HEK293 (cell line): Measurements from ENCODE around the gene KCNF1.
A peak's percentile ranks its signal among the peaks of the same experiment; 100 is the strongest.

Source experiments
- CTCF ChIA-PET: fragments of 350-600 bp; formaldehyde crosslinking; extraction: SDS; loops from one replicate; lab custom pipeline; 2021; ENCODE audit warnings: antibody characterized with exemption; lab: Yijun Ruan, JAX
- POLR2A ChIA-PET: fragments of 300-600 bp; formaldehyde crosslinking; extraction: SDS; loops from one replicate; lab custom pipeline; 2020; ENCODE audit warnings: antibody characterized with exemption, inconsistent platforms; lab: Yijun Ruan, JAX
- H3K27ac ChIP-seq: fragments of 200-500 bp; sonication (Bioruptor generic); 2 replicates; pipeline ENCODE4 v1.5.1; 2014; ENCODE audit warnings: low read depth, low read length, control low read depth, inconsistent platforms; ENCODE audit errors: extremely low read depth
- H3K36me3 ChIP-seq, 2 experiments: fragments of 200-500 bp in 1 of 2; sonication (Bioruptor generic) in 1 of 2; 1 replicate in 1 of 2; 2 replicates in 1 of 2; pipeline ENCODE4 v1.5.1; 2014 to 2017; ENCODE audit warnings: inconsistent platforms in 2 of 2, low read length in 2 of 2; ENCODE audit not compliant: control insufficient read depth in 2 of 2, insufficient read depth in 1 of 2
- H3K4me1 ChIP-seq: fragments of 200-500 bp; sonication (Bioruptor generic); 2 replicates; pipeline ENCODE4 v1.5.1; 2014; ENCODE audit warnings: mild to moderate bottlenecking, low read length, inconsistent platforms; ENCODE audit not compliant: control insufficient read depth, insufficient read depth
- H3K4me3 ChIP-seq: 2 replicates; pipeline ENCODE4 v1.5.1; 2011; ENCODE audit warnings: low read depth, mild to moderate bottlenecking, control low read depth, low read length, moderate library complexity
- H3K9me3 ChIP-seq: fragments of 200-500 bp; sonication (Bioruptor generic); 2 replicates; pipeline ENCODE4 v1.5.1; 2014; ENCODE audit warnings: low read depth, low read length, inconsistent platforms; ENCODE audit not compliant: control insufficient read depth, insufficient read depth
- KLF1 ChIP-seq: fragments of 450-650 bp; formaldehyde crosslinking; IDR thresholded peaks from 2 replicates; pipeline ENCODE4 v1.5.1; 2016; ENCODE audit warnings: missing biosample characterization, missing genetic modification characterization
- WT1 ChIP-seq: fragments of 450-650 bp; formaldehyde crosslinking; IDR thresholded peaks from 2 replicates; pipeline ENCODE4 v1.5.1; 2016; ENCODE audit warnings: missing biosample characterization, missing genetic modification characterization
- ZBTB21 ChIP-seq: fragments of 450-650 bp; formaldehyde crosslinking; IDR thresholded peaks from 2 replicates; pipeline ENCODE4 v1.5.1; 2017; ENCODE audit warnings: missing biosample characterization, missing genetic modification characterization
- ZBTB6 ChIP-seq: fragments of 450-650 bp; formaldehyde crosslinking; IDR thresholded peaks from 2 replicates; pipeline ENCODE4 v1.5.1; 2017; ENCODE audit warnings: missing biosample characterization, missing genetic modification characterization
- ZNF248 ChIP-seq: fragments of 450-650 bp; formaldehyde crosslinking; IDR thresholded peaks from 2 replicates; pipeline ENCODE4 v1.5.1; 2017; ENCODE audit warnings: missing biosample characterization, missing genetic modification characterization
- ZNF292 ChIP-seq: fragments of 450-650 bp; formaldehyde crosslinking; IDR thresholded peaks from 2 replicates; pipeline ENCODE4 v1.5.1; 2016; ENCODE audit warnings: low read depth, missing biosample characterization, missing genetic modification characterization, borderline replicate concordance
- ZNF561 ChIP-seq: fragments of 450-650 bp; IDR thresholded peaks from 2 replicates; pipeline ENCODE4 v1.5.1; 2018; ENCODE audit warnings: missing biosample characterization, missing genetic modification characterization, borderline replicate concordance
- ZNF623 ChIP-seq: fragments of 450-650 bp; formaldehyde crosslinking; IDR thresholded peaks from 2 replicates; pipeline ENCODE4 v1.5.1; 2016; ENCODE audit warnings: missing biosample characterization, missing genetic modification characterization
- ZNF624 ChIP-seq: fragments of 450-650 bp; formaldehyde crosslinking; IDR thresholded peaks from 2 replicates; pipeline ENCODE4 v1.5.1; 2017; ENCODE audit warnings: missing biosample characterization, missing genetic modification characterization
- ZNF707 ChIP-seq: fragments of 450-650 bp; formaldehyde crosslinking; IDR thresholded peaks from 2 replicates; pipeline ENCODE4 v1.5.1; 2016; ENCODE audit warnings: missing biosample characterization, missing genetic modification characterization
- TF ChIP-seq, protein P1 (sequence below): fragments of 450-650 bp; formaldehyde crosslinking; IDR thresholded peaks from 2 replicates; pipeline ENCODE4 v1.5.0; 2017; ENCODE audit warnings: missing biosample characterization, missing genetic modification characterization, borderline replicate concordance
- TF ChIP-seq, protein P2 (sequence below): fragments of 450-650 bp; formaldehyde crosslinking; IDR thresholded peaks from 2 replicates; pipeline ENCODE4 v1.5.1; 2017; ENCODE audit warnings: missing biosample characterization, missing genetic modification characterization
- TF ChIP-seq, protein P3 (sequence below): fragments of 450-650 bp; IDR thresholded peaks from 2 replicates; pipeline ENCODE4 v1.5.1; 2018; ENCODE audit warnings: missing biosample characterization, missing genetic modification characterization
- TF ChIP-seq, protein P4 (sequence below): fragments of 450-650 bp; formaldehyde crosslinking; IDR thresholded peaks from 2 replicates; pipeline ENCODE4 v1.5.1; 2016; ENCODE audit warnings: missing biosample characterization, missing genetic modification characterization

Gene KCNF1

DNA sequence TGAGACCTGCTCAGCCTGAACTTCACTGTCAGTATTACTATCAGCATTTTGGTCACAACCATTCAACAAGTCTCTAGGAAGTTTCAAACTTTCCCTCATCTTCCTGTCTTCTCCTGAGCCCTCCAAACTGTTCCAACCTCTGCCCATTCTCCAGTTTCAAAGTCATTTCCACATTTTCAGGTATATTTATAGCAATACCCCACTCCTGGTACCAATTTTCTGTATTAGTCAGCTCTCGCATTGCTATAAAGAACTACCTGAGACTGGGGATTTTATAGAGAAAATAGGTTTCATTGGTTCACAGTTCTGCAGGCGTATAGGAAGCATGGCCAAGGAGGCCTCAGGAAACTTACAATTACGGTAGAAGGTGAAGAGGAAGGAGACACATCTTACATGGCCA is 27.3 kb downstream of the KCNF1 start:
- CTCF ChIA-PET, result no interaction called here
- Histone ChIP-seq H3K27ac (no peak overlapping the region), H3K4me3 (no peak overlapping the region), H3K4me1 (peaks cover 3% of the 10 kb centered on the region), H3K36me3 (no peaks in the 10 kb centered on the region), H3K9me3 (no peaks in the 10 kb centered on the region)
- no peak for TF ChIP-seq KLF1 (tag by site-specific recombination)
- TF ChIP-seq ZNF707 (tag by site-specific recombination), result peak; percentile 87
- TF ChIP-seq ZNF624 (tag by site-specific recombination), result no peak
- TF ChIP-seq, protein P1, sequence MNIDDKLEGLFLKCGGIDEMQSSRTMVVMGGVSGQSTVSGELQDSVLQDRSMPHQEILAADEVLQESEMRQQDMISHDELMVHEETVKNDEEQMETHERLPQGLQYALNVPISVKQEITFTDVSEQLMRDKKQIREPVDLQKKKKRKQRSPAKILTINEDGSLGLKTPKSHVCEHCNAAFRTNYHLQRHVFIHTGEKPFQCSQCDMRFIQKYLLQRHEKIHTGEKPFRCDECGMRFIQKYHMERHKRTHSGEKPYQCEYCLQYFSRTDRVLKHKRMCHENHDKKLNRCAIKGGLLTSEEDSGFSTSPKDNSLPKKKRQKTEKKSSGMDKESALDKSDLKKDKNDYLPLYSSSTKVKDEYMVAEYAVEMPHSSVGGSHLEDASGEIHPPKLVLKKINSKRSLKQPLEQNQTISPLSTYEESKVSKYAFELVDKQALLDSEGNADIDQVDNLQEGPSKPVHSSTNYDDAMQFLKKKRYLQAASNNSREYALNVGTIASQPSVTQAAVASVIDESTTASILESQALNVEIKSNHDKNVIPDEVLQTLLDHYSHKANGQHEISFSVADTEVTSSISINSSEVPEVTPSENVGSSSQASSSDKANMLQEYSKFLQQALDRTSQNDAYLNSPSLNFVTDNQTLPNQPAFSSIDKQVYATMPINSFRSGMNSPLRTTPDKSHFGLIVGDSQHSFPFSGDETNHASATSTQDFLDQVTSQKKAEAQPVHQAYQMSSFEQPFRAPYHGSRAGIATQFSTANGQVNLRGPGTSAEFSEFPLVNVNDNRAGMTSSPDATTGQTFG, result no peak
- TF ChIP-seq ZBTB21 (tag by site-specific recombination), result no peak
- POLR2A ChIA-PET, result no interaction called here

DNA sequence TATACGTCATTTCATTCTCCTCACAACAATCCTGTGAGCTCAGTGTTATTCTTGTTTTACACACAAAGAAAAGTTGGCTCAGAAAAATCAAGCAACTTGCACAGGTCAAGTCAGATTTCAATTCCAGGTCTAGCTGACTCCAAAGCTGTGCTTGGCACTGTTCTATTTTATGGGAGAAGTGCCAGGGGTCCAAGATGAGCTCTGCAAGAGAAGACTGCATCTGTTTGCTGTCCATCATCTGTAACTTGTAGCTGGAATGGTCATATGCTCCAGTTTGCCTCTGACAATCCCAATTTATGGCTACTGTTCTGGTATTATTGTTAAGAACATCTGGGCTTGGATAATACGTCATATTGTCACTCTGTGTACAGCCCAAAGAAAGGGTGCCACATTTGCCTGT is 28.9 kb downstream of the KCNF1 start:
- H3K4me1 ChIP-seq, result peaks cover 3% of the 10 kb centered on the region
- H3K36me3 ChIP-seq, result no peaks in the 10 kb centered on the region
- POLR2A ChIA-PET, result no interaction called here
- H3K9me3 ChIP-seq, result no peaks in the 10 kb centered on the region
- CTCF ChIA-PET, result interaction anchor here (1.2 kb wide), 1 partner anchor 108 kb away, joined by 5 read pairs; no protein-coding TSS in a partner anchor
- no peak overlapping the region for H3K27ac ChIP-seq
- H3K4me3 ChIP-seq, result no peak overlapping the region
- TF ChIP-seq ZNF248 (tag by site-specific recombination) (no peak), ZBTB6 (tag by site-specific recombination) (no peak), ZNF561 (no peak), ZNF623 (tag by site-specific recombination) (no peak), ZNF707 (tag by site-specific recombination) (no peak), WT1 (tag by site-specific recombination) (no peak)
- TF ChIP-seq, protein P2, sequence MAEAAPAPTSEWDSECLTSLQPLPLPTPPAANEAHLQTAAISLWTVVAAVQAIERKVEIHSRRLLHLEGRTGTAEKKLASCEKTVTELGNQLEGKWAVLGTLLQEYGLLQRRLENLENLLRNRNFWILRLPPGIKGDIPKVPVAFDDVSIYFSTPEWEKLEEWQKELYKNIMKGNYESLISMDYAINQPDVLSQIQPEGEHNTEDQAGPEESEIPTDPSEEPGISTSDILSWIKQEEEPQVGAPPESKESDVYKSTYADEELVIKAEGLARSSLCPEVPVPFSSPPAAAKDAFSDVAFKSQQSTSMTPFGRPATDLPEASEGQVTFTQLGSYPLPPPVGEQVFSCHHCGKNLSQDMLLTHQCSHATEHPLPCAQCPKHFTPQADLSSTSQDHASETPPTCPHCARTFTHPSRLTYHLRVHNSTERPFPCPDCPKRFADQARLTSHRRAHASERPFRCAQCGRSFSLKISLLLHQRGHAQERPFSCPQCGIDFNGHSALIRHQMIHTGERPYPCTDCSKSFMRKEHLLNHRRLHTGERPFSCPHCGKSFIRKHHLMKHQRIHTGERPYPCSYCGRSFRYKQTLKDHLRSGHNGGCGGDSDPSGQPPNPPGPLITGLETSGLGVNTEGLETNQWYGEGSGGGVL (tag by site-specific recombination), result no peak
- TF ChIP-seq, protein P3, sequence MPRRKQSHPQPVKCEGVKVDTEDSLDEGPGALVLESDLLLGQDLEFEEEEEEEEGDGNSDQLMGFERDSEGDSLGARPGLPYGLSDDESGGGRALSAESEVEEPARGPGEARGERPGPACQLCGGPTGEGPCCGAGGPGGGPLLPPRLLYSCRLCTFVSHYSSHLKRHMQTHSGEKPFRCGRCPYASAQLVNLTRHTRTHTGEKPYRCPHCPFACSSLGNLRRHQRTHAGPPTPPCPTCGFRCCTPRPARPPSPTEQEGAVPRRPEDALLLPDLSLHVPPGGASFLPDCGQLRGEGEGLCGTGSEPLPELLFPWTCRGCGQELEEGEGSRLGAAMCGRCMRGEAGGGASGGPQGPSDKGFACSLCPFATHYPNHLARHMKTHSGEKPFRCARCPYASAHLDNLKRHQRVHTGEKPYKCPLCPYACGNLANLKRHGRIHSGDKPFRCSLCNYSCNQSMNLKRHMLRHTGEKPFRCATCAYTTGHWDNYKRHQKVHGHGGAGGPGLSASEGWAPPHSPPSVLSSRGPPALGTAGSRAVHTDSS (tag by site-specific recombination), result no peak
- TF ChIP-seq, all 188 proteins: peak for 0

GRCh38 chr2:10941383-10941782 is 29.6 kb downstream of the KCNF1 start:
- Histone ChIP-seq H3K4me1 (no peaks in the 10 kb centered on the region), H3K4me3 (no peak overlapping the region), H3K9me3 (no peaks in the 10 kb centered on the region), H3K36me3 (no peaks in the 10 kb centered on the region), H3K27ac (no peak overlapping the region)
- no peak for TF ChIP-seq ZNF292 (tag by site-specific recombination)
- TF ChIP-seq, protein P4, sequence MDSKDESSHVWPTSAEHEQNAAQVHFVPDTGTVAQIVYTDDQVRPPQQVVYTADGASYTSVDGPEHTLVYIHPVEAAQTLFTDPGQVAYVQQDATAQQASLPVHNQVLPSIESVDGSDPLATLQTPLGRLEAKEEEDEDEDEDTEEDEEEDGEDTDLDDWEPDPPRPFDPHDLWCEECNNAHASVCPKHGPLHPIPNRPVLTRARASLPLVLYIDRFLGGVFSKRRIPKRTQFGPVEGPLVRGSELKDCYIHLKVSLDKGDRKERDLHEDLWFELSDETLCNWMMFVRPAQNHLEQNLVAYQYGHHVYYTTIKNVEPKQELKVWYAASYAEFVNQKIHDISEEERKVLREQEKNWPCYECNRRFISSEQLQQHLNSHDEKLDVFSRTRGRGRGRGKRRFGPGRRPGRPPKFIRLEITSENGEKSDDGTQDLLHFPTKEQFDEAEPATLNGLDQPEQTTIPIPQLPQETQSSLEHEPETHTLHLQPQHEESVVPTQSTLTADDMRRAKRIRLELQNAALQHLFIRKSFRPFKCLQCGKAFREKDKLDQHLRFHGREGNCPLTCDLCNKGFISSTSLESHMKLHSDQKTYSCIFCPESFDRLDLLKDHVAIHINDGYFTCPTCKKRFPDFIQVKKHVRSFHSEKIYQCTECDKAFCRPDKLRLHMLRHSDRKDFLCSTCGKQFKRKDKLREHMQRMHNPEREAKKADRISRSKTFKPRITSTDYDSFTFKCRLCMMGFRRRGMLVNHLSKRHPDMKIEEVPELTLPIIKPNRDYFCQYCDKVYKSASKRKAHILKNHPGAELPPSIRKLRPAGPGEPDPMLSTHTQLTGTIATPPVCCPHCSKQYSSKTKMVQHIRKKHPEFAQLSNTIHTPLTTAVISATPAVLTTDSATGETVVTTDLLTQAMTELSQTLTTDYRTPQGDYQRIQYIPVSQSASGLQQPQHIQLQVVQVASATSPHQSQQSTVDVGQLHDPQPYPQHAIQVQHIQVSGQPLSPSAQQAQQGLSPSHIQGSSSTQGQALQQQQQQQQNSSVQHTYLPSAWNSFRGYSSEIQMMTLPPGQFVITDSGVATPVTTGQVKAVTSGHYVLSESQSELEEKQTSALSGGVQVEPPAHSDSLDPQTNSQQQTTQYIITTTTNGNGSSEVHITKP (tag by site-specific recombination), result peak; percentile 49
- CTCF ChIA-PET, result no interaction called here
- POLR2A ChIA-PET, result no interaction called here
